NCI-H526 (cell line): Measurements from ENCODE around the gene HOXC6.

Experiments used
- DNase-seq, 2 experiments: peaks; one replicate each; lab custom pipeline; 2025; lab: John Stamatoyannopoulos, UW

HOXC6 gene

GRCh38 chr12:54028314-54029201 lies at the start of gene HOXC6:
TSS of gene HOXC6 (plus strand) at chr12:54028440. CDS start at chr12:54028522, 82 bp downstream.
- DNase-seq: no peak

- DNase-seq: peak in 1 of 2 experiments; percentile 95
Observed at GRCh38 chr12:53978477-53979356, 49.5 kb upstream of the HOXC6 start.

GRCh38 chr12:53980104-53980801 lies 48.0 kb upstream of the HOXC6 start:
- no peak for DNase-seq

- DNase-seq: no peak
Observed at GRCh38 chr12:53980802-53981496, 47.3 kb upstream of the HOXC6 start.

- no peak for DNase-seq
Observed at GRCh38 chr12:53981634-53982565, 46.3 kb upstream of the HOXC6 start.

- DNase-seq: no peak
Observed at GRCh38 chr12:53982648-53983567, 45.3 kb upstream of the HOXC6 start.

- no peak for DNase-seq
Observed at GRCh38 chr12:53983568-53983949, 44.7 kb upstream of the HOXC6 start.

GRCh38 chr12:53983950-53984572 lies 44.2 kb upstream of the HOXC6 start:
- DNase-seq: no peak

GRCh38 chr12:53984901-53985691 lies 43.1 kb upstream of the HOXC6 start, which contains the start of gene HOXC10:
TSS of gene HOXC10 (plus strand) at chr12:53985146. CDS start at chr12:53985260, 114 bp downstream.
- DNase-seq: peak; percentile 98 to 99

GRCh38 chr12:53985692-53985993 lies 42.6 kb upstream of the HOXC6 start:
- DNase-seq: no peak

GRCh38 chr12:53985994-53986685 lies 42.1 kb upstream of the HOXC6 start:
- DNase-seq: no peak

GRCh38 chr12:53986686-53987483 lies 41.4 kb upstream of the HOXC6 start:
- DNase-seq: no peak

GRCh38 chr12:53987787-53988230 lies 40.4 kb upstream of the HOXC6 start:
- no peak for DNase-seq

- no peak for DNase-seq
Observed at GRCh38 chr12:53988541-53989226, 39.6 kb upstream of the HOXC6 start.

GRCh38 chr12:53989227-53990113 lies 38.8 kb upstream of the HOXC6 start:
- DNase-seq: no peak
